Measurements from ENCODE around the gene MAST2.

- TF ChIP-seq, protein P1, sequence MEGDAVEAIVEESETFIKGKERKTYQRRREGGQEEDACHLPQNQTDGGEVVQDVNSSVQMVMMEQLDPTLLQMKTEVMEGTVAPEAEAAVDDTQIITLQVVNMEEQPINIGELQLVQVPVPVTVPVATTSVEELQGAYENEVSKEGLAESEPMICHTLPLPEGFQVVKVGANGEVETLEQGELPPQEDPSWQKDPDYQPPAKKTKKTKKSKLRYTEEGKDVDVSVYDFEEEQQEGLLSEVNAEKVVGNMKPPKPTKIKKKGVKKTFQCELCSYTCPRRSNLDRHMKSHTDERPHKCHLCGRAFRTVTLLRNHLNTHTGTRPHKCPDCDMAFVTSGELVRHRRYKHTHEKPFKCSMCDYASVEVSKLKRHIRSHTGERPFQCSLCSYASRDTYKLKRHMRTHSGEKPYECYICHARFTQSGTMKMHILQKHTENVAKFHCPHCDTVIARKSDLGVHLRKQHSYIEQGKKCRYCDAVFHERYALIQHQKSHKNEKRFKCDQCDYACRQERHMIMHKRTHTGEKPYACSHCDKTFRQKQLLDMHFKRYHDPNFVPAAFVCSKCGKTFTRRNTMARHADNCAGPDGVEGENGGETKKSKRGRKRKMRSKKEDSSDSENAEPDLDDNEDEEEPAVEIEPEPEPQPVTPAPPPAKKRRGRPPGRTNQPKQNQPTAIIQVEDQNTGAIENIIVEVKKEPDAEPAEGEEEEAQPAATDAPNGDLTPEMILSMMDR (IDR thresholded peaks at IDR 0.05) = no peak
- no peak for TF ChIP-seq POLR2A (IDR thresholded peaks at IDR 0.05)
Measured at GRCh38 chr1:46064708-46065107, 261.3 kb downstream of the MAST2 start.
